Activated naive CD4-positive, alpha-beta T cell treated with anti-CD3 and anti-CD28 coated beads, Interleukin-2, amount 10 ng/mL, durations not matched to agents 7 days and 5 days (primary cell): ENCODE measurements around the gene ZNF641.
"Not testable (repeated sequence)": the region's sequence is repeated elsewhere in the genome, so short reads cannot be mapped to it uniquely, and the experiment has no call there.

Experiments used
- CTCF ChIA-PET: fragments of 350-600 bp; sonication (Branson Sonifier 250); formaldehyde crosslinking; loops from one replicate; lab custom pipeline; 2021; ENCODE audit warnings: antibody characterized with exemption; lab: Charles Lee
- DNase-seq: peaks from one replicate; pipeline ENCODE4 v3.0.0-alpha.2; 2020
- H3K27ac Mint-ChIP-seq: one replicate; pipeline ENCODE4 v1.8.0; 2021; ENCODE audit warnings: mild to moderate bottlenecking, moderate library complexity, mixed read lengths
- H3K27me3 Mint-ChIP-seq: one replicate; pipeline ENCODE4 v1.8.0; 2021; ENCODE audit warnings: mild to moderate bottlenecking, mixed read lengths
- H3K36me3 Mint-ChIP-seq: one replicate; pipeline ENCODE4 v1.8.0; 2021; ENCODE audit warnings: mixed read lengths
- H3K4me1 Mint-ChIP-seq: one replicate; pipeline ENCODE4 v1.8.0; 2021; ENCODE audit warnings: mixed read lengths
- H3K4me3 Mint-ChIP-seq: one replicate; pipeline ENCODE4 v1.8.0; 2021; ENCODE audit warnings: mild to moderate bottlenecking, moderate library complexity, mixed read lengths
- H3K9me3 Mint-ChIP-seq: one replicate; pipeline ENCODE4 v1.8.0; 2021; ENCODE audit warnings: mixed read lengths

Gene ZNF641

DNA sequence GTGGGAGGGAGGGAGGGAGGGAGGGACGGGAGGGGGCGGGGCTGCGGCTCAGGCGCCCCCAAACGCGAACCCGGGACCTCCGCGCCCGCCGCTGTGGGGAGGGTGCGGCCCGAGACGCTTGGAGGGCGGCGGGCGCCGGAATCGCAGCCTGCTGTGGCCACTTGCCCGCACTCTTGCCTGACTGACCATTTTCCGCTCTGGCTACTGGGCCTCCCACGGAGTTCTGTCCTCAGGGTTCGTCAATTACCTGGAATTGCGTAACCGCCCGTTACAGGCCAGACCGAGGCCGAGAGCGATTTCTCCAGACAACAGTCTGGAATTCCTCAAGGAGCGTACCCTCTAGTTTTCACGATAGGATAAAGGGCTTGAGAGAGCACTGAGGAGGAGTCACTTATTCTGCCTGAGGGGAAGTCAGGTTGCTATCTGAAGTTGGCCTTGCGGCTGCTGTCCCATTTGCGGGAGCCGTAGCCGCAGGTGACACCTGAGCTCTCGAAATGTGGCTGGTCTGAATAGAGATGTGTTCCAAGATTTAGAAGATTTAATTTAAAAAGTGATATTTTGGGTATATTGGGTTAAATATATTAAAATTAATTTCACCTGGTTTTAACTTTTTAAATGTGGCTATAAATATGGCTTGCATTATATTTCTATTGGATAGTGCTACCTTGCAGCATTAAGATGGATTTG lies 446 bp upstream of the ZNF641 start:
- Mint-ChIP-seq H3K27ac (peak overlapping the region; percentile 74), H3K36me3 (peaks cover 31% of the 10 kb centered on the region), H3K9me3 (no peaks in the 10 kb centered on the region), H3K4me3 (peak overlapping the region; percentile 78), H3K27me3 (peaks cover 10% of the 10 kb centered on the region), H3K4me1 (peaks cover 30% of the 10 kb centered on the region)
- no peak for DNase-seq
- CTCF ChIA-PET, result no interaction called here

DNA sequence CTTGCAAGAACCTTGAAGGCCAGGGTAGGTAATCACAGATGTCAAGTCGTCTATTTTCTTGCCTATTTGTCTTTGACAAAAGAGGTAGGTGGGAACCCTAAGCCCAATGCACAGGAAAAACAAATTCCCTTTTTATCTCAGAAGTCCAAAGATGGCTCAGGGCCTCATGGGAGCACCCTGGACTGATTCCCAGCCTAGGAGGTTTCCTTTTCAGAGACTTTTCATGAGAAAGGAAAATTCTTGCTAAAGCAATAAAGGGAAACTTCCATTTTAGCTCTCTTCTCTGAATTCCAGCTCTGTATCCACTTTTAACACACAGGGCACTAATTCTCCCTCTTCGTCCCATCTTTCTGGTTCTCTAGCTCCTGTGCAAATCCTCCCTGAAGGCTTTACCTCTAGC lies 1.2 kb downstream of the ZNF641 start:
- Mint-ChIP-seq H3K27ac (peak overlapping the region; percentile 74), H3K36me3 (peaks cover 45% of the 10 kb centered on the region), H3K4me1 (peaks cover 30% of the 10 kb centered on the region), H3K9me3 (no peaks in the 10 kb centered on the region), H3K4me3 (peak overlapping the region; percentile 96), H3K27me3 (peaks cover 10% of the 10 kb centered on the region)
- DNase-seq, result no peak
- CTCF ChIA-PET, result interaction anchor here (0.8 kb wide), 1 partner anchor 14 kb away, joined by 4 read pairs; no protein-coding TSS in a partner anchor

DNA sequence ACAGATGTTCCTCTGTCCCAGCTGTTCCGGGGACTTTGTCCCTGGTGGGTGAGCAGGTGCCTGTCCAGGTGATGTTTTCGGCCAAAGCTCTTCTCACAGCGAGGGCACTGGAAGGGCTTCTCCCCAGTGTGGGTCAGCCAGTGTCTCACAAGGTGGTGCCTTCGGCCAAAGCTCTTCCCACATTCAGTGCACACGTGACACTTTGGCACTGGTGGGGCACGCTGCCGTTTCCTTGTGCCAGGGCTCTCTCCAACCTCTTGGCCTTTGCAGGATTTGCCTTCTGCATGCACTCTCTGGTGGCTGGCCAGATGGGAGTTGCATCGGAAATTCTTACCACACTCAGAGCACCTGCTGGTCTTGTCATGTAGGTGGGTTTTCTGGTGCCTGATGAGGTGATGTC lies 7.7 kb downstream of the ZNF641 start:
- no peak for DNase-seq
- no peaks in the 10 kb centered on the region for H3K27me3 Mint-ChIP-seq
- peaks cover 4% of the 10 kb centered on the region for H3K4me1 Mint-ChIP-seq
- CTCF ChIA-PET, result no interaction called here
- no peak overlapping the region for H3K27ac Mint-ChIP-seq
- H3K4me3 Mint-ChIP-seq, result no peak overlapping the region
- H3K36me3 Mint-ChIP-seq, result peaks cover 70% of the 10 kb centered on the region
- H3K9me3 Mint-ChIP-seq, result no peaks in the 10 kb centered on the region

DNA sequence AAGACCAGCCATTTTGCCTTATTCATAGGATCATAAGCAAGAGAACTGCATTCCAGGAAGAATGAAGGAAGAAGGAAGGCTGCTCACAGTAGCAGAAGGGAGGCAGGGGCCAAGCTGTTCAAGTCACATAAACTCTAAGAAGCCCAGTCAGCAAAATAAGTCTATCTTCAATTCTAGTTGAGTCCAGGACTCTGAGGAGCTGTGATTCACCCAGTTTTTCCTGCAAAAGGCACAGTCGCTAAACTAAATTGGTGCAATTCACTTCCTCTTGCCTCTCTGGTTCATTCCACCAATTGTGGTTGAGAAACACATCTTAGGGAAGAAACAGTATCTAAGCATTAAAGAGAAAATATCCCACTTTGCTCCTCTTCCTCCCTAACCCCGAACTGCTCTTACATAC lies 9.8 kb downstream of the ZNF641 start:
- Mint-ChIP-seq H3K4me1 (no peaks in the 10 kb centered on the region), H3K9me3 (no peaks in the 10 kb centered on the region), H3K27ac (no peak overlapping the region), H3K36me3 (peaks cover 56% of the 10 kb centered on the region), H3K4me3 (no peak overlapping the region), H3K27me3 (no peaks in the 10 kb centered on the region)
- CTCF ChIA-PET, result no interaction called here
- DNase-seq, result no peak

DNA sequence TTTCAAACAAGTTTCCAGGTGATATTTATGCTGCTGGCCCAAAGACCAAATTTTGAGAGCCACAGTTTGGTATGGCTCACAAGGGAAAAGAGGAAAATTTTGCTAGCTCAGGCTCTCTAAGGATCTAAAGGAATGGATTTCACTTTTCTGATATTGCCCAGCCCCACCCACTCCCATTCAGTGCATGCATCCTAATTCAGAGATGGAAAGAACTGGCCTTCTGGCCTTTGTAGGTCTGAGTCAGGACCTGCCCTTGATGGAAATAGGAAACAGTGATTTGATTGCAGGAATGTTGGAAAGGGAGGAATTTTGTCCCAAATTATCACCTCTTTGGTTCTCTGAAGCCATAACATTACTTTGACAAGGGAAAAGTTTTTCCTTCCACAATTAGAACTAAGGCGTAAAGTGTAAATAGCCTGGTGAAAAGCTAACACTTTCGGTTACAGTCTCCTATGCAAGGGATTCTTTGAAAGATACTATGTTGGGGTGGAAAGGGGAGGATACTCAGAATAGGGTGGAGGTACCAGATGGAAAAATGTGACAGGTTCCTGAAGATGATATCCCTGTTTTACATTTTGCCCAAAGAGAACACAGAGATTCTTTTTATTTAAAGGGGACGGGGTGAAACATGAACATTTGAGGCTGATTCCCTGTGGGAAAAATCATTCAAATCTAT lies 11.1 kb downstream of the ZNF641 start:
- no peaks in the 10 kb centered on the region for H3K4me1 Mint-ChIP-seq
- DNase-seq, result no peak
- peaks cover 43% of the 10 kb centered on the region for H3K36me3 Mint-ChIP-seq
- H3K27ac Mint-ChIP-seq, result no peak overlapping the region
- no peaks in the 10 kb centered on the region for H3K27me3 Mint-ChIP-seq
- no peak overlapping the region for H3K4me3 Mint-ChIP-seq
- CTCF ChIA-PET, result interaction anchor here (1.0 kb wide), 1 partner anchor 13 kb away, joined by 3 read pairs; no protein-coding TSS in a partner anchor
- no peaks in the 10 kb centered on the region for H3K9me3 Mint-ChIP-seq

DNA sequence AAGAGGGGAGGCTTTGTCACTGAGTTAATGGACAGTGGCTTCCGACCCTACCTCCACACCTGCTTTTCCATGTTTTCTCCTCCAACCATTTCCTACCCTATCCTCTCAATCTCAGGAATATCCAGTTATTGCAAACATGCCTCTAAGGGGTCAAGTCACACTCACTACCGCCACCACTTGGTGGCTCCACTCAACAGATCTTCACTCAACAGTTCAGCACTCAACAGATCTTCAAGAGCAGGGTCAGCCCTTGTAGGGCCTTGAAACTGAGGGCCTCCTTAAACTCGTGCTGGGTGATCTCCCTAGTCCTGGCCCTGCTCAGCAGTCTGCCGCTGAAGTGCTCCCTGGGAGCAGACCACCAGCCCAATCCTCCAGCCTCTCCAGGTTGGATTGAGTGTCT lies 14.2 kb downstream of the ZNF641 start:
- Mint-ChIP-seq H3K27ac (no peak overlapping the region), H3K4me1 (no peaks in the 10 kb centered on the region), H3K4me3 (no peak overlapping the region), H3K9me3 (no peaks in the 10 kb centered on the region), H3K36me3 (peaks cover 21% of the 10 kb centered on the region), H3K27me3 (no peaks in the 10 kb centered on the region)
- DNase-seq, result no peak
- CTCF ChIA-PET, result interaction anchor here (1.5 kb wide), 1 partner anchor 13 kb away, joined by 4 read pairs; no protein-coding TSS in a partner anchor

DNA sequence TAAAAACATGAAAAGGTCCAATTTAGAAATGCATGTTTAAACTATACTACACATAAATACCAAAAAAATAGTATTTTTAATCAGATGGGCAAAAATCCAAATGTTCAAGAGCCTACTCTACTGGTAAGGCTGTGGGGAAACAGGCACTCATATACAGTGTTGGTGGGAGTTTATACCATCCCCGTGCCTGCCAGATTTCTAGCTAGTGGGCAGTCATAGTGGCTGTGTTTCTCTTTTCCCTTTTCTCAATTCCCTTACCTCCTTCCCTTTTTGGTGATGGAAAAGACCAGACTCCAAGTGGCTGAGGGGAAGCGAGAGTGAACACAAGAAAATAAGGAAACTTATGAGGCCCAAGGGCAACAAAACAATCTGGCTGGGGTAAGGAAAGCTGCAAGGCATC lies 14.7 kb downstream of the ZNF641 start:
- DNase-seq, result no peak
- CTCF ChIA-PET, result interaction anchor here (1.5 kb wide), 1 partner anchor 13 kb away, joined by 4 read pairs; no protein-coding TSS in a partner anchor
- Mint-ChIP-seq H3K36me3 (peaks cover 19% of the 10 kb centered on the region), H3K4me1 (no peaks in the 10 kb centered on the region), H3K4me3 (no peak overlapping the region), H3K9me3 (no peaks in the 10 kb centered on the region), H3K27me3 (no peaks in the 10 kb centered on the region), H3K27ac (no peak overlapping the region)

DNA sequence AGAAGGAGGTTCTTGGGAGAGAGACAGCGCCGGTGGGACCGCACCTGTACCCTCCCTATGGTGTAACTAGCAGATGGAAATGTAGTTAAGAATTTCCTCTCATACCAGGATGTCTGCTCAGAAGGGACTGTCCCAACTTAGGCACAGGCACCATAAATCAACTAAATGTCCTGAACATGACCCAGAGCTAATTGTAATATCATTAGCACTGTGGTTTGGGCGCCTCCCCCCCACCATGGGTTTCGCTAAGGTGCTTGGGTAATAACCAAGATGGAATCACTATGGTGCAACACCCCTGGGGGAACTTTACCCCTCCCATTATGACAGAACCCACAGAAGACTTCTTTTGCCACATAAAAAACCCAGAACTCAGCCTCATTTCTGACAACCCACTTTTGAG lies 15.9 kb downstream of the ZNF641 start:
- Mint-ChIP-seq H3K27me3 (peaks cover 4% of the 10 kb centered on the region), H3K9me3 (no peaks in the 10 kb centered on the region), H3K4me1 (no peaks in the 10 kb centered on the region), H3K4me3 (no peak overlapping the region), H3K27ac (no peak overlapping the region), H3K36me3 (peaks cover 10% of the 10 kb centered on the region)
- CTCF ChIA-PET, result no interaction called here
- no peak for DNase-seq

DNA sequence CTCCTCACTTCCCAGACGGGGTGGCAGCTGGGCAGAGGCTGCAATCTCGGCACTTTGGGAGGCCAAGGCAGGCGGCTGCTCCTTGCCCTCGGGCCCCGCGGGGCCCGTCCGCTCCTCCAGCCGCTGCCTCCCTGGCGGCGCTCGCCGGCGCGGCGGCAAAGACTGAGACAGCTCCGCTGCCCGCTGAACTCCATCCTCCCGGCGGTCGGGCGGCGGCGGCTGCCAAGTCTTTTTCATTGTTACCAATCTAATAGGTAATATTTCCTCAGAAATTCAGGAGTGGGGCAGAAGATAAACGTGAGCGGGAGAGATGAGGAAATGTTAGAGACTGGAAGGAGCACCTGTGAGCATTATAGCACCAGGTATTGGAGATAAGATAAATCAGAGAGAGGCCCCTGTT lies 17.0 kb downstream of the ZNF641 start:
- H3K36me3 Mint-ChIP-seq, H3K27me3 Mint-ChIP-seq, H3K4me3 Mint-ChIP-seq, H3K27ac Mint-ChIP-seq, H3K4me1 Mint-ChIP-seq, DNase-seq, CTCF ChIA-PET, H3K9me3 Mint-ChIP-seq: not testable (repeated sequence)

DNA sequence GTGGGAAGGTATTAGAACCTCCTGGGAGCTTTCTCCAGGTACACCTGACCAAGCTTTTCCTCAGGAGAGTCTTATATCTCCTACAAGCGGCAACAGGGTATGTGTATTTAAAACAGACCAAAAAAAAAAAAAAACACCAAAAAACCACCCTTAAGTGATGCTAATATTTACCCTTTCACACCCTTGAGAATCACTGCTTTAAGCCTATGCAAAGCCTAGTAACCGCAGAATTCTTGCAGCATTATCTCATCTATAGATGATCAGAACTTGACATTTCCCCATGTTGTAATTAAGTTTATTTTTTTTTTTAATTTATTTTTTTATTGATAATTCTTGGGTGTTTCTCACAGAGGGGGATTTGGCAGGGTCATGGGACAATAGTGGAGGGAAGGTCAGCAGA lies 19.3 kb downstream of the ZNF641 start:
- no peaks in the 10 kb centered on the region for H3K36me3 Mint-ChIP-seq
- H3K27ac Mint-ChIP-seq, result no peak overlapping the region
- H3K4me3 Mint-ChIP-seq, result no peak overlapping the region
- peaks cover 5% of the 10 kb centered on the region for H3K27me3 Mint-ChIP-seq
- CTCF ChIA-PET, result no interaction called here
- no peak for DNase-seq
- H3K4me1 Mint-ChIP-seq, result no peaks in the 10 kb centered on the region
- no peaks in the 10 kb centered on the region for H3K9me3 Mint-ChIP-seq

DNA sequence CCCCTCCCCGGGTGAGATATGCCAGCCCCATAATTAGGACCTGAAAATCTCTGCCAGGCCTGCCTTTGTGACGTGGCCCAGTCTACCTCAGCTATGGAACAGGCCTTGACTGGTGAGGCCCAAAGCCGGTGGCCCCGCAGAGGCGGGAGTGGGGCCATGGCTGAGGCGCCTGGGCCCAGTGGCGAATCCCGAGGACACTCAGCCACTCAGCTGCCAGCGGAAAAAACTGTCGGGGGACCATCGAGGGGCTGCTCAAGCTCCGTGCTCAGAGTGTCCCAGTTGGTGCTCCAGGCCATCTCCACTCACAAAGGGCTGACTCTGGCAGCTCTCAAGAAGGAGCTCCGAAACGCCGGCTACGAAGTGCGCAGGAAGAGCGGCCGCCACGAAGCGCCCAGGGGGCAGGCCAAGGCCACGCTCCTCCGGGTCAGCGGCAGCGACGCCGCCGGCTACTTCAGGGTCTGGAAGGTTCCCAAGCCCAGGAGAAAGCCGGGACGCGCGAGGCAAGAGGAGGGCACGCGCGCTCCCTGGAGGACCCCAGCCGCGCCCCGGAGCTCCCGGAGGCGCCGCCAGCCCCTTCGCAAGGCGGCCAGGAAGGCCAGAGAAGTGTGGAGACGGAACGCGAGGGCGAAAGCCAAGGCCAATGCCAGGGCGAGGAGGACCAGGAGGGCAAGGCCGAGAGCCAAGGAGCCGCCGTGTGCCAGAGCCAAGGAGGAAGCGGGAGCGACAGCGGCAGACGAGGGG lies 21.4 kb downstream of the ZNF641 start:
- Mint-ChIP-seq H3K27ac (no peak overlapping the region), H3K27me3 (peaks cover 14% of the 10 kb centered on the region), H3K9me3 (no peaks in the 10 kb centered on the region), H3K4me3 (no peak overlapping the region), H3K4me1 (no peaks in the 10 kb centered on the region), H3K36me3 (no peaks in the 10 kb centered on the region)
- no peak for DNase-seq
- CTCF ChIA-PET, result no interaction called here

DNA sequence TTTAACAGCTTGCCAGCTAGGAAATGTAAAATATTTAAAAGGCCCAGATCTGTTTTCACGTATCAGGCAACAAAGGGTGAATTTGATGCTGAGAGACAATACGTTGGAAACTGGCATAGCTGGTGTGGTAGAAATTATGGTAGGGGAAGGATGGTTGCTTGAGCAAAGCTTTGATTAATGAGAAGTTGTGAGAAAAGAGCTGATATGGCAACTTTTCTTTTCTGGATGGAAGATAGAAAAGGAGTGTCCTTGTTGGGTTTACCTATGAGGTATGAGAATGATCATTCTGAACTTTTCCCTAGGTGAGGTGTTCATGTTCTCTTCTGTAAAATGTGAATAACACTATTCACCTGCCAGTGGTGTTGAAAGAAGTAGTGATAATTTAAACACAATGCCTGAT lies 34.2 kb downstream of the ZNF641 start:
- CTCF ChIA-PET, result no interaction called here
- H3K27me3 Mint-ChIP-seq, result peaks cover 4% of the 10 kb centered on the region
- DNase-seq, result no peak

DNA sequence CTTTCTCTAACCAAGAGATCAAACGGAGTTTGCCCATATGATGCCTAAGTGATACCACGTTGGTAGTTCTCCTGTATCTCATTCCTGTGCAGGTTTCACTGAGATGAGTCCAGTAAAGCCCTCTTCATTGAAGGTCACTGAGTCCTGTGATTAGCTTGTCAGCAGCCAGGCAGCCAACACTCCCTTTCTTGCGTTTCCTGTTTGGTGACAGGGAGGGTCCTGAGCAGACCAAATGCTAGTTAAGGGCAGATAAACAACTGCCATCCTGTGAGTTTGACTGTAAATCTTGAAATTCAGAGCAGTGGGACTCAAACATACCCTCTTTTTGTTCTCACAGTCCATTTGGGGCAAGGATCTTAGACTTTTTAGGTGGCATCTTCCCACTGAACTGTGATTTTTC lies 39.4 kb downstream of the ZNF641 start:
- Mint-ChIP-seq H3K36me3 (no peaks in the 10 kb centered on the region), H3K4me3 (no peak overlapping the region), H3K27ac (no peak overlapping the region), H3K9me3 (peaks cover 6% of the 10 kb centered on the region), H3K27me3 (peaks cover 4% of the 10 kb centered on the region), H3K4me1 (peaks cover 2% of the 10 kb centered on the region)
- CTCF ChIA-PET, result no interaction called here
- no peak for DNase-seq

More for the DNA sequence above, 34.2 kb downstream of the ZNF641 start:
- Mint-ChIP-seq H3K4me1 (peaks cover 2% of the 10 kb centered on the region), H3K36me3 (no peaks in the 10 kb centered on the region), H3K4me3 (no peak overlapping the region), H3K9me3 (peaks cover 20% of the 10 kb centered on the region), H3K27ac (no peak overlapping the region)

DNA sequence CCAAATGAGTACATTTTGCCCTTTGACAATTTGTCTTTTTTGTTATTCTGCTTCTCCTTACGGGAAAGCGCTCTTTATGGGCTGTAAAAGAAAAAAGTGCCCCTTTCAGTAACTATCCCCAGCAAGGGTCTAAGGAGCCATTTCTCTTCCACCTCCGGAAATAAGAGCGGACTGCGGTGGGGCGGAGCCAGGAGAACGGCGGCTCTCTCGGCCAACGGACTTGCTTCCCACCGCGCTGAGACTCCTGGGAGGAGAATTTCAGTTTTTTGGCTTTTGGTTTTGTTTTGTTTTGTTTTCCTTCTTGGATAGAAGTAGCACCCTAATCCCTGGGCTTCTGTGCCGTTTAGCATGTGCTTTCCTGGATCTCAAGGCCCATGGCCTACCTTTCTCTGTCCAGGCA lies 43.5 kb downstream of the ZNF641 start:
- no peaks in the 10 kb centered on the region for H3K9me3 Mint-ChIP-seq
- H3K36me3 Mint-ChIP-seq, result no peaks in the 10 kb centered on the region
- peaks cover 2% of the 10 kb centered on the region for H3K4me1 Mint-ChIP-seq
- CTCF ChIA-PET, result no interaction called here
- H3K4me3 Mint-ChIP-seq, result no peak overlapping the region
- no peak for DNase-seq
- H3K27ac Mint-ChIP-seq, result no peak overlapping the region
- no peaks in the 10 kb centered on the region for H3K27me3 Mint-ChIP-seq
